GM18868 (cell line): ENCODE data around the gene TNIK.

ENCODE experiments used
- ATAC-seq: cut with Tn5 transposase; IDR thresholded peaks from one replicate; pipeline ENCODE4 v1.9.1; 2021; ENCODE audit warnings: mild to moderate bottlenecking, moderate library complexity; ENCODE audit not compliant: unreplicated experiment

Gene TNIK

GRCh38 chr3:171201825-171202224 lies 258.4 kb downstream of the TNIK start:
- no peak for ATAC-seq

GRCh38 chr3:171200750-171201088 lies 259.5 kb downstream of the TNIK start:
- ATAC-seq, result no peak

GRCh38 chr3:171200052-171200749 lies 260.0 kb downstream of the TNIK start:
- no peak for ATAC-seq

GRCh38 chr3:171199473-171199829 lies 260.8 kb downstream of the TNIK start:
- no peak for ATAC-seq

- ATAC-seq, result no peak
Observed at GRCh38 chr3:171198781-171199472, 261.3 kb downstream of the TNIK start.

- ATAC-seq, result no peak
Observed at GRCh38 chr3:171195686-171196085, 264.5 kb downstream of the TNIK start.

- no peak for ATAC-seq
Observed at GRCh38 chr3:171194965-171195364, 265.2 kb downstream of the TNIK start.

- no peak for ATAC-seq
Observed at GRCh38 chr3:171193693-171194092, 266.5 kb downstream of the TNIK start.

GRCh38 chr3:171192176-171192854 lies 267.9 kb downstream of the TNIK start:
- ATAC-seq, result no peak

- ATAC-seq, result no peak
Observed at GRCh38 chr3:171190668-171191067, 269.5 kb downstream of the TNIK start.

- ATAC-seq, result peak; percentile 67
Observed at GRCh38 chr3:171189394-171190080, 270.7 kb downstream of the TNIK start.

GRCh38 chr3:171187706-171188290 lies 272.4 kb downstream of the TNIK start:
- peak; percentile 54 for ATAC-seq

- no peak for ATAC-seq
Observed at GRCh38 chr3:171186817-171187500, 273.2 kb downstream of the TNIK start.

GRCh38 chr3:171186383-171186782 lies 273.8 kb downstream of the TNIK start:
- no peak for ATAC-seq

GRCh38 chr3:171185959-171186358 lies 274.2 kb downstream of the TNIK start:
- ATAC-seq, result no peak

GRCh38 chr3:171184372-171184771 lies 275.8 kb downstream of the TNIK start:
- peak; percentile 56 for ATAC-seq

- no peak for ATAC-seq
Observed at GRCh38 chr3:171183042-171183441, 277.2 kb downstream of the TNIK start.

- ATAC-seq, result no peak
Observed at GRCh38 chr3:171181907-171182690, 278.1 kb downstream of the TNIK start.

GRCh38 chr3:171178714-171179113 lies 281.5 kb downstream of the TNIK start:
- ATAC-seq, result no peak

GRCh38 chr3:171177553-171177952 lies 282.7 kb downstream of the TNIK start:
- ATAC-seq, result no peak
